Endothelial cell of umbilical vein (primary cell): Measurements from ENCODE around the gene TRIM45. TPM values are rescaled to one million over a fixed set of nuclear protein-coding genes. Genes with fewer than 3 reads are reported as not detected.
"Not testable (repeated sequence)": the region's sequence is repeated elsewhere in the genome, so short reads cannot be mapped to it uniquely, and the experiment has no call there.

ENCODE experiments used
- BruUV-seq: library from RNA; stranded (reverse); fragments of 400-500 nt; replicated peaks from 2 replicates; lab custom pipeline; 2021; lab: Mats Ljungman, UMichigan
- CTCF ChIA-PET: fragments of 300-600, 350-600 bp; sonication (Branson Sonifier 250); formaldehyde crosslinking; loops from one replicate; lab custom pipeline; 2021; ENCODE audit warnings: antibody characterized with exemption, inconsistent platforms; lab: Charles Lee
- POLR2A ChIA-PET: fragments of 300-600, 350-600 bp; sonication (Branson Sonifier 250); formaldehyde crosslinking; loops from one replicate; lab custom pipeline; 2021; ENCODE audit warnings: antibody characterized with exemption, inconsistent platforms; lab: Charles Lee
- DNase-seq: peaks from one replicate; pipeline ENCODE4 v3.0.0-alpha.2; 2011; ENCODE audit warnings: low read depth, low spot score
- FAIRE-seq: peaks from 2 replicates; lab custom pipeline; 2011; peaks lifted over from hg19 to GRCh38; lab: Jason Lieb, UNC
- H2AFZ ChIP-seq: 2 replicates; pipeline ENCODE4 v1.6.0; 2012; ENCODE audit warnings: low read depth, low read length, control low read depth, inconsistent platforms
- H3K27ac ChIP-seq: 2 replicates; pipeline ENCODE4 v1.5.1; 2011; ENCODE audit warnings: low read depth, mild to moderate bottlenecking, control low read depth, low read length, moderate library complexity; ENCODE audit not compliant: insufficient read depth
- H3K27me3 ChIP-seq, 2 experiments: 2 replicates each; pipeline versions ENCODE4 v1.6.0 to v1.6.1; 2011; ENCODE audit warnings: low read length in 2 of 2, mixed read lengths in 1 of 2; ENCODE audit not compliant: control insufficient read depth in 2 of 2, insufficient read depth in 2 of 2
- H3K36me3 ChIP-seq, 2 experiments: 2 replicates in 1 of 2; 3 replicates in 1 of 2; pipeline ENCODE4 v1.5.1; 2011; ENCODE audit warnings: low read length in 2 of 2, mild to moderate bottlenecking in 1 of 2, moderate library complexity in 1 of 2; ENCODE audit not compliant: control insufficient read depth in 2 of 2, insufficient read depth in 2 of 2; ENCODE audit errors: extremely low read depth in 1 of 2
- H3K4me1 ChIP-seq: 3 replicates; pipeline ENCODE4 v1.5.1; 2011; ENCODE audit warnings: mild to moderate bottlenecking, low read length; ENCODE audit not compliant: control insufficient read depth, insufficient read depth; ENCODE audit errors: extremely low read depth
- H3K4me2 ChIP-seq: 2 replicates; pipeline ENCODE4 v1.6.1; 2011; ENCODE audit warnings: low read length, control low read depth, mixed read lengths; ENCODE audit not compliant: insufficient read depth
- H3K4me3 ChIP-seq, 3 experiments: fragments of 200-600 bp in 1 of 3; sonication (generic), shearing (Covaris generic) in 1 of 3; replicated peaks in 1 of 3; 2 replicates each; pipeline ENCODE4 v1.5.1; 2011 to 2016; ENCODE audit warnings: control low read depth in 3 of 3, low read length in 3 of 3, mild to moderate bottlenecking in 2 of 3, inconsistent platforms in 1 of 3, low read depth in 1 of 3, moderate library complexity in 1 of 3; ENCODE audit not compliant: insufficient read depth in 1 of 3
- H3K79me2 ChIP-seq: 2 replicates; pipeline ENCODE4 v1.6.0; 2012; ENCODE audit warnings: low read length, inconsistent platforms; ENCODE audit not compliant: control insufficient read depth, insufficient read depth
- H3K9ac ChIP-seq: replicated peaks from 2 replicates; pipeline ENCODE3; 2011; ENCODE audit warnings: low read length, control low read depth; ENCODE audit not compliant: insufficient read depth; ENCODE audit errors: extremely low read depth
- H3K9me1 ChIP-seq: replicated peaks from 3 replicates; pipeline ENCODE4 v1.6.0; 2011; ENCODE audit warnings: mild to moderate bottlenecking, low read length; ENCODE audit not compliant: control insufficient read depth, insufficient read depth; ENCODE audit errors: extremely low read depth
- H3K9me3 ChIP-seq: replicated peaks from 2 replicates; pipeline ENCODE4 v1.5.1; 2012; ENCODE audit warnings: low read length, inconsistent platforms; ENCODE audit not compliant: control insufficient read depth, insufficient read depth
- H4K20me1 ChIP-seq: replicated peaks from 2 replicates; pipeline ENCODE3; 2011; ENCODE audit warnings: mild to moderate bottlenecking, low read length; ENCODE audit not compliant: control insufficient read depth, insufficient read depth; ENCODE audit errors: extremely low read depth
- EZH2 ChIP-seq: IDR thresholded peaks from 2 replicates; pipeline ENCODE4 v1.6.1; 2012; ENCODE audit warnings: borderline replicate concordance, low read depth, mild to moderate bottlenecking, moderate library complexity, low read length, inconsistent platforms; ENCODE audit not compliant: severe bottlenecking
- FOS ChIP-seq: IDR thresholded peaks from 2 replicates; pipeline ENCODE4 v1.6.1; 2011; ENCODE audit warnings: mild to moderate bottlenecking, low read length, moderate library complexity, borderline replicate concordance; ENCODE audit not compliant: insufficient read depth
- GATA2 ChIP-seq: IDR thresholded peaks from 2 replicates; pipeline ENCODE4 v1.7.0; 2011; ENCODE audit warnings: low read depth, mild to moderate bottlenecking, moderate library complexity, mixed read lengths, low read length; ENCODE audit not compliant: insufficient read length, insufficient read depth
- JUN ChIP-seq: IDR thresholded peaks from 2 replicates; pipeline ENCODE4 v1.6.1; 2011; ENCODE audit warnings: borderline replicate concordance, low read depth; ENCODE audit not compliant: insufficient read length, insufficient read depth
- MYC ChIP-seq: IDR thresholded peaks from one replicate; pipeline ENCODE4 v1.6.1; 2011; ENCODE audit warnings: mild to moderate bottlenecking, low read depth, low read length
- POLR2A ChIP-seq: IDR thresholded peaks from 2 replicates; pipeline ENCODE4 v1.6.1; 2012; ENCODE audit warnings: low read depth, mild to moderate bottlenecking, control low read depth, low read length
- POLR2AphosphoS5 ChIP-seq: IDR thresholded peaks from 2 replicates; pipeline ENCODE4 v1.6.1; 2012; ENCODE audit warnings: low read depth, mild to moderate bottlenecking, control low read depth, low read length, moderate library complexity; ENCODE audit not compliant: insufficient read depth
- dilution Hi-C: fragments of 300-500 bp; cut with MboI; formaldehyde crosslinking; loops from one replicate; pipeline ENCODE4 v1.15.0; 2019; ENCODE audit warnings: low sequenced_read_pairs; ENCODE audit not compliant: extremely low pct_ligation_motif_present
- intact Hi-C: fragments of 100-400 bp; cut with micrococcal nuclease; formaldehyde crosslinking; loops from one replicate; pipeline ENCODE4 v1.10.0; 2022
- polyA plus RNA-seq, 4 experiments: library from polyadenylated mRNA; depleted of rRNA in 3 of 4; stranded (reverse) in 3 of 4; unstranded in 1 of 4; fragments of >200 nt; gene quantifications; 2 replicates each; pipeline versions ENCODE4 v1.2.1 to v1.2.3, GENCODE V29; 2011 to 2012; ENCODE audit warnings: missing spikeins in 1 of 4
- total RNA-seq: library from RNA; stranded (reverse); gene quantifications from 2 replicates; pipeline ENCODE4 v1.2.3, GENCODE V29; 2021
- TF ChIP-seq, protein P1 (sequence below), 2 donors: IDR thresholded peaks; 1 replicate in 1 of 2; 2 replicates in 1 of 2; pipeline ENCODE4 v1.5.1; 2011; ENCODE audit warnings: low read length in 2 of 2, mild to moderate bottlenecking in 2 of 2, moderate library complexity in 2 of 2, control low read depth in 1 of 2, inconsistent platforms in 1 of 2, low read depth in 1 of 2; ENCODE audit not compliant: insufficient read depth in 1 of 2; ENCODE audit errors: extremely low read depth in 1 of 2
- TF ChIP-seq, protein P2 (sequence below): IDR thresholded peaks from 2 replicates; pipeline ENCODE4 v1.6.1; 2011; ENCODE audit not compliant: insufficient read depth, insufficient read length

TRIM45 gene
- total and polyA plus RNA-seq, 2 donors (not counting 3 experiments of a cell fraction or from before 2014, with no cell fraction given) = 2.9 to 3.1 TPM

DNA sequence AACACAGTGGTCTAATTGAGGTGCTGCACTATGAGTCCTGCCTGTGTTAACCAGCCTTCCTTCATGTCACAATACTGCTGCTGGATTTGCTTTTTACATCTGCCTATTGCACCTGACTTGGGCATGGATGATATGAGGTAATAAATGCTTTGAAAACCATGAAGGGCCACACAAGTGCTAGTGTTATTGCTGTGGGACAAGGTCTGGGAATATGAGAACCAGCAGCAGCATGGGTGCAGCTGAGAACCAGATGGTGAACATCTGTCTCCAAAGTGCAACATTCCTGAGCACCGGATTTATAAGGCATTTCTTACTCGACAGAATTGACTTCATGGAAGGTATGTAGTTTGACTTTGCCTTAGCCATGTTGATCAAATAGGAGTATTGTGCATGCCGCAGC lies 16.6 kb downstream of the TRIM45 start:
- Histone ChIP-seq H3K4me1 (no peaks in the 10 kb centered on the region), H3K4me2 (no peak overlapping the region), H3K9me3 (no peaks in the 10 kb centered on the region), H2AFZ (no peak overlapping the region), H3K27ac (no peak overlapping the region), H3K27me3 (no peaks in the 10 kb centered on the region), H3K36me3 (peaks cover 0 to 3% of the 10 kb centered on the region in 2 experiments), H3K4me3 (no peak overlapping the region), H3K9me1 (no peaks in the 10 kb centered on the region), H4K20me1 (no peaks in the 10 kb centered on the region), H3K9ac (no peak overlapping the region), H3K79me2 (no peaks in the 10 kb centered on the region)
- intact Hi-C loops = no loop called here
- no peak for TF ChIP-seq POLR2AphosphoS5
- TF ChIP-seq, protein P1, sequence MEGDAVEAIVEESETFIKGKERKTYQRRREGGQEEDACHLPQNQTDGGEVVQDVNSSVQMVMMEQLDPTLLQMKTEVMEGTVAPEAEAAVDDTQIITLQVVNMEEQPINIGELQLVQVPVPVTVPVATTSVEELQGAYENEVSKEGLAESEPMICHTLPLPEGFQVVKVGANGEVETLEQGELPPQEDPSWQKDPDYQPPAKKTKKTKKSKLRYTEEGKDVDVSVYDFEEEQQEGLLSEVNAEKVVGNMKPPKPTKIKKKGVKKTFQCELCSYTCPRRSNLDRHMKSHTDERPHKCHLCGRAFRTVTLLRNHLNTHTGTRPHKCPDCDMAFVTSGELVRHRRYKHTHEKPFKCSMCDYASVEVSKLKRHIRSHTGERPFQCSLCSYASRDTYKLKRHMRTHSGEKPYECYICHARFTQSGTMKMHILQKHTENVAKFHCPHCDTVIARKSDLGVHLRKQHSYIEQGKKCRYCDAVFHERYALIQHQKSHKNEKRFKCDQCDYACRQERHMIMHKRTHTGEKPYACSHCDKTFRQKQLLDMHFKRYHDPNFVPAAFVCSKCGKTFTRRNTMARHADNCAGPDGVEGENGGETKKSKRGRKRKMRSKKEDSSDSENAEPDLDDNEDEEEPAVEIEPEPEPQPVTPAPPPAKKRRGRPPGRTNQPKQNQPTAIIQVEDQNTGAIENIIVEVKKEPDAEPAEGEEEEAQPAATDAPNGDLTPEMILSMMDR (IDR thresholded peaks at IDR 0.05; ENCODE audit: extremely low read depth in 1 of 2, insufficient read depth in 1 of 2, low read depth in 1 of 2, low read length in 2 of 2) = no peak
- TF ChIP-seq JUN = no peak
- no peak for TF ChIP-seq GATA2
- TF ChIP-seq FOS = no peak
- TF ChIP-seq EZH2 = no peak
- TF ChIP-seq, protein P2, sequence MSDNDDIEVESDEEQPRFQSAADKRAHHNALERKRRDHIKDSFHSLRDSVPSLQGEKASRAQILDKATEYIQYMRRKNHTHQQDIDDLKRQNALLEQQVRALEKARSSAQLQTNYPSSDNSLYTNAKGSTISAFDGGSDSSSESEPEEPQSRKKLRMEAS = no peak
- TF ChIP-seq POLR2A = no peak
- no peak for TF ChIP-seq MYC
- BruUV-seq = no TSS peak
- POLR2A ChIA-PET = no interaction called here
- DNase-seq = no peak
- CTCF ChIA-PET = interaction anchor here (1.2 kb wide), 1 partner anchor 24 kb away, joined by 3 read pairs; no protein-coding TSS in a partner anchor
- FAIRE-seq = no peak
- dilution Hi-C loops = no loop called here

DNA sequence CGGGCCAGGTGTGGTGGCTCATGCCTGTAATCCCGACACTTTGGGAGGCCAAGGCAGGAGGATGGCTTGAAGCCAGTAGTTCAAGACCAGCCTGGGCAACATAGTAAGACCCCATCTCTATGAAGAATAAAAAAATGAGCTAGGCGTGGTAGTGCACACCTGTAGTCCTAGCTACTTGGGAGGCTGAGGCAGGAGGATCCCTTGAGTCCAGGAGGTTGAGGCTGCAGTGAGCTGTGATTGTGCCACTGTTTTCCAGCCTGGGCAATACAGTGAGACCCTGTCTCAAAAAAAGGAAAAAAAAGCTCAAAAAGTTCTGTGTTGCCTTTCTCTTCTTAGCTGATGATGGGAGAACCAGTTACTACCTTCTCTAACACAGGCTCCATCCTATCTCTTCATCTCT lies 19.7 kb downstream of the TRIM45 start:
- CTCF ChIA-PET = interaction anchor here (0.8 to 1.9 kb wide), 3 partner anchors 10 to 429 kb away, joined by 3 to 7 read pairs (median 4); no protein-coding TSS in a partner anchor
- dilution Hi-C loops = not testable (repeated sequence)

More for the DNA sequence above, 19.7 kb downstream of the TRIM45 start:
- POLR2A ChIA-PET, H3K27me3 ChIP-seq, H3K4me2 ChIP-seq, H3K9me1 ChIP-seq, H3K79me2 ChIP-seq, H3K9me3 ChIP-seq, FAIRE-seq, H3K9ac ChIP-seq, H3K27ac ChIP-seq, H4K20me1 ChIP-seq, intact Hi-C loops, H3K4me1 ChIP-seq, H3K4me3 ChIP-seq, H2AFZ ChIP-seq, DNase-seq: not testable (repeated sequence)
- peaks cover 0 to 10% of the 10 kb centered on the region in 2 experiments for H3K36me3 ChIP-seq
- BruUV-seq = TSS peak; percentile 28
